ENCODE data around the gene F2.

DNA sequence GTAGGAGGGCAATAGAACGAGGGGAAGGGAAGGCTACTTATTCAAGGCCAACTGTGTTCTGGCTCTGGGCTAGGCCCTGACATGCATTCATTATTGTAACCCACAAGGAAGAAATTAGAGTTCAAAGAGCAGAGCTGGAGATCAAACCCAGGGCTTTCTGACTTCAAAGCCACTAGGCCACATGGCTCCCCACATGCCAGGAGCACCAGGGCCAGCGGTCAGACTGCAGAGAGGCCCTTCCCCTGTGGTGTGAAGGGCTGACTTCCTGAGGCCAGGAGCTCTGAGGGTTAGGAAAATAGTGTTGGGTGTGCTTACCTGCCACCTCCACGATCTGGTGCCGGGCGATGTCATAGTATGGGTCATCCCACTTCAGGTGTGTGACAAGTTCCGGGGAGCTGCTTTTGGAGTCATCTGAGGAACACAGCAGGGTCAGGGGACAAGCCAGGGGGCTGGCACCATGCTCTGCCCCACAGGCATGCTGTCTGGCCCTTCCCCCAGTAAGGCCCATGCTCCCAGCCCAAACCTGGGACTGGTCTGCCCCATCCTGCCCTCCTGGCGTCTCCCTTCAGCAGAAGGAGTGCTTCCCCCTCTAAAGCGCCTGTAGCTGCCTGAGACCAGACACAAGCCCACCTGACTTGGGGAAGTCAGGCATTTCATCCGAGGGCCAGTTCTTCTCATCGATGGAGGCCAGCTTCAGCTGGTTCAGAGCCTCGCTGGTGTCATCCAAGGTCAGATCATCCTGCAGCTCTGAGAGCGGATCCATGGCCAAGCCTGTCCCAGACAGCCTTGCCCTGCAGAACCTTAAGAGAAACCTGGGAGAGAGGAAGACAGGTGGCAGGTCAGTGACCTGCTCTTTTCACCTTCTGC lies 23.4 kb upstream of the F2 start:
- TF ChIP-seq, protein P1, sequence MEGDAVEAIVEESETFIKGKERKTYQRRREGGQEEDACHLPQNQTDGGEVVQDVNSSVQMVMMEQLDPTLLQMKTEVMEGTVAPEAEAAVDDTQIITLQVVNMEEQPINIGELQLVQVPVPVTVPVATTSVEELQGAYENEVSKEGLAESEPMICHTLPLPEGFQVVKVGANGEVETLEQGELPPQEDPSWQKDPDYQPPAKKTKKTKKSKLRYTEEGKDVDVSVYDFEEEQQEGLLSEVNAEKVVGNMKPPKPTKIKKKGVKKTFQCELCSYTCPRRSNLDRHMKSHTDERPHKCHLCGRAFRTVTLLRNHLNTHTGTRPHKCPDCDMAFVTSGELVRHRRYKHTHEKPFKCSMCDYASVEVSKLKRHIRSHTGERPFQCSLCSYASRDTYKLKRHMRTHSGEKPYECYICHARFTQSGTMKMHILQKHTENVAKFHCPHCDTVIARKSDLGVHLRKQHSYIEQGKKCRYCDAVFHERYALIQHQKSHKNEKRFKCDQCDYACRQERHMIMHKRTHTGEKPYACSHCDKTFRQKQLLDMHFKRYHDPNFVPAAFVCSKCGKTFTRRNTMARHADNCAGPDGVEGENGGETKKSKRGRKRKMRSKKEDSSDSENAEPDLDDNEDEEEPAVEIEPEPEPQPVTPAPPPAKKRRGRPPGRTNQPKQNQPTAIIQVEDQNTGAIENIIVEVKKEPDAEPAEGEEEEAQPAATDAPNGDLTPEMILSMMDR (IDR thresholded peaks at IDR 0.05): no peak
- TF ChIP-seq POLR2AphosphoS5 (IDR thresholded peaks at IDR 0.05) (no peak), POLR2A (IDR thresholded peaks at IDR 0.05) (no peak)

Measured in prostate gland (tissue), 2 donors.